ENCODE results near the gene LIPN.

Gene LIPN

GRCh38 chr10:88827671-88828070, 67.9 kb downstream of the LIPN start:
- DNase-seq (ENCODE audit: low read depth): no peak

- no peak for DNase-seq (ENCODE audit: low read depth)
Measured at GRCh38 chr10:88828310-88828709, 68.5 kb downstream of the LIPN start.
